HL-60/S4 (cell line): ENCODE data around the gene CLDN17.

Source experiments
- in situ Hi-C: fragments of 300-500 bp; cut with MboI; formaldehyde crosslinking; loops from 2 replicates; pipeline ENCODE4 v1.14.3; 2022; ENCODE audit warnings: low sequenced_read_pairs

Gene CLDN17

DNA sequence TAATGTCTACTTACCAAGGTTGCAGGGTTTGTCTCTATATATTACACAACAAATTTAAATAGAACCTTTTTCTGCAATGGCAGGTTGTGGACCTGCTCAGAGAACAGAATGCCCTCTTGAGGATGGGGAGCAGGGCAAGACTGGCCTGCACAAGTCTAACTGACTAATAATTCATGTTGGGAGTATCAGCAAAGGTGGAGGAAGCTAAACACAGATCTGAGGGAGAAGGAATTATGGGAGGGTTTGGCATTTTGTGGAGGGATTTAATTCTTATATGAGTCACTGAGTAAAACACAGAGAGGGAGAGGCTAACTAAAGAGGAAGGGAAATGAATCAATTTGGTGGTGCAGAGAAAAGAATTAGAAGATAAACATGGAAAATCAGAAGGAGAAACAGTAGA is 40.0 kb downstream of the CLDN17 start:
- in situ Hi-C loops = no loop called here

DNA sequence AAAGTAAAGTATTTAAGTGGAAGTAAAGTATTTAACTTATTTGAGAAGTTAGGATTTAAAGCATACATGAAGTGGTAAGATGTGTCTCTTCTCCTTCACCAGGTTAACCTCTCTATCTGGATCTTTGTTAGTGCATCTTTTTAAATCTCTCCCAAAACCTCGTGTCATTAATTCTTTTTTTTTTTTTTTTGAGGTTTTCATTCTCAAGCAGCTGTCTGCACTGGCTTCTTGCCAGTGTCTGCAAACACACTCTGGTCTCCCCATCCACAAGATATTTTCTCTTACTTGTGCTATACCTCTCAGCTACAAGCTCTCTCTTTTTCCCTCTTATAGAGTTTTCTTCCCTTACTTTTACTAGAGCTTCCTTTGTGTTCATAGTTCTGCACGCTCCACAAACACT is 49.0 kb downstream of the CLDN17 start:
- in situ Hi-C loops = no loop called here

DNA sequence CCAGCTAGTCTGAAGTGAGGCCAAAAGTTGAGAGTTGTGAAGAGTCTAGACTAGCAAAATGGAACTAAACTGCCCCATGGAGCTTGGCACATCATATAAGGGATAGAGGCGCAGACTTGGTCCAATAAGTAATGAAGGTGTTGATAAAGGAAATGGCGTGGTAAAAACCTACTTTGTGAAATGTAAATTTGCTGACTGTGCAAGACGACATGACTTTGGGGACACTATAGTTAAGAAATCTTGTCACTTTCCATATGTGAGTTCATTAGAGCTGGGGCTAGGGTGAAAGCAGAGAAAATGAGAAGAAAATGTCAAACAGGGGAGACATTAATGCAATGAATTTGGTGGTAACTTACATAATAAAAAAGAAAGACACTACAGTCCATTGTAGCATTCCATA is 50.1 kb downstream of the CLDN17 start:
- in situ Hi-C loops = no loop called here
